ENCODE data around the gene NT5M.

Gene NT5M

DNA sequence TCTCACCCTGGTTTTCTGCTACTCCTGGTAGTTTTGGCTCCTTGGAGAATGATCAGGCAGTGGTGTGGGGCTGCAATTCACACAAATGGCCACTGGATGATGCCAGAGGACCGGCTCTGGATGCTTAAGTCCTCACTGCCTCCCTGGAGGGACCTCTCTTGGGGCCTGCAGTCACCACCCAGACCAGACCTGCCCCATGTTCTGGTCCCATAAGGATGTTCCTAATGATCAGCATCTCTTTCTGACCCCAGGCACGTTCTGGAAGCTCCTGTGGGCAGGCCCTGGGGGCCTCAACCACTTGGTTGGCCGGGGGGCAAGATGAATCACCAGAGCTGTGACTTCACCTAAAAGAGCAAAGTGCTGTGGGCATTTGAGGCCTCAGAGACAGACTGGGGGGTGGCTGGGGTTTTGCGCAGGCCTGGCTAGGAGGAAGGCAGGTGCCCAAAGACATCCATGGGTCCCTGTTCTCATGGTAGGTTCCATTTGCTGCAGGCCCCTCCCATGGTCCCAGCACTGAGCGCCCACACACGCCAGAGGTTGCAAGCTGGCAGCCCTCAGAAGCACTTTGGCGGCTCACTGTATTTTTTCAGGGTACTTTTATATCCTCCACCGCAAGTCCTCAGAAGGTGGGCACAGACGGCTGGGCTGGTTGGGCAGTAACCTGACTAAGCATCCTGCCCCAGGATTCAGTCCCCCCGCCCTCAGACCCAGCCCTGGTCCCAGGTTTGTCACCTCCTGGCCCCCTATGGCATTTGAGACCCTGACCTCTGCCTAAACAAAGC, 53.2 kb downstream of the NT5M start:
- peak; percentile 80 for DNase-seq (ENCODE audit: low read depth)
- TF ChIP-seq, protein P1, sequence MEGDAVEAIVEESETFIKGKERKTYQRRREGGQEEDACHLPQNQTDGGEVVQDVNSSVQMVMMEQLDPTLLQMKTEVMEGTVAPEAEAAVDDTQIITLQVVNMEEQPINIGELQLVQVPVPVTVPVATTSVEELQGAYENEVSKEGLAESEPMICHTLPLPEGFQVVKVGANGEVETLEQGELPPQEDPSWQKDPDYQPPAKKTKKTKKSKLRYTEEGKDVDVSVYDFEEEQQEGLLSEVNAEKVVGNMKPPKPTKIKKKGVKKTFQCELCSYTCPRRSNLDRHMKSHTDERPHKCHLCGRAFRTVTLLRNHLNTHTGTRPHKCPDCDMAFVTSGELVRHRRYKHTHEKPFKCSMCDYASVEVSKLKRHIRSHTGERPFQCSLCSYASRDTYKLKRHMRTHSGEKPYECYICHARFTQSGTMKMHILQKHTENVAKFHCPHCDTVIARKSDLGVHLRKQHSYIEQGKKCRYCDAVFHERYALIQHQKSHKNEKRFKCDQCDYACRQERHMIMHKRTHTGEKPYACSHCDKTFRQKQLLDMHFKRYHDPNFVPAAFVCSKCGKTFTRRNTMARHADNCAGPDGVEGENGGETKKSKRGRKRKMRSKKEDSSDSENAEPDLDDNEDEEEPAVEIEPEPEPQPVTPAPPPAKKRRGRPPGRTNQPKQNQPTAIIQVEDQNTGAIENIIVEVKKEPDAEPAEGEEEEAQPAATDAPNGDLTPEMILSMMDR (IDR thresholded peaks at IDR 0.05; ENCODE audit: insufficient read depth, low read depth, low read length, missing control alignments): peak; percentile 100
- no peak overlapping the region for H3K4me3 ChIP-seq (ENCODE audit: low read depth, low read length)

DNA sequence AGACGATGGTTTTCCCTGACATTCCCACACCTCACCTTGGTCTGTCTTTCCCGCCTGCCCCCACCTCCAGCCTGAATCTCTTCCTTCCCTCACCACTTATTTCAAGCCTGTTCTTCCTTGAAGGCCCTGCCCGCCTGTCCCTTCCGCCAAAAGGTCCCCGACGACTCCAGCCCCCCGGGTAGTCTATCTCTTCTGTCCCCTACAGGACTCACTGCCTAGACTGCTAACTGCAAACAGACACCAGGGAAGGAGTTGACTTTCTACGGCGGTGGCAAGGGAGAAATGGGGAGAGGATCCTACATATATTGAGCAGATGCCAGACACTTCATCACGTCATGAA, 53.7 kb downstream of the NT5M start:
- DNase-seq (ENCODE audit: low read depth): no peak
- TF ChIP-seq, protein P1 (IDR thresholded peaks at IDR 0.05; ENCODE audit: insufficient read depth, low read depth, low read length, missing control alignments): no peak
- H3K4me3 ChIP-seq (ENCODE audit: low read depth, low read length): no peak overlapping the region

DNA sequence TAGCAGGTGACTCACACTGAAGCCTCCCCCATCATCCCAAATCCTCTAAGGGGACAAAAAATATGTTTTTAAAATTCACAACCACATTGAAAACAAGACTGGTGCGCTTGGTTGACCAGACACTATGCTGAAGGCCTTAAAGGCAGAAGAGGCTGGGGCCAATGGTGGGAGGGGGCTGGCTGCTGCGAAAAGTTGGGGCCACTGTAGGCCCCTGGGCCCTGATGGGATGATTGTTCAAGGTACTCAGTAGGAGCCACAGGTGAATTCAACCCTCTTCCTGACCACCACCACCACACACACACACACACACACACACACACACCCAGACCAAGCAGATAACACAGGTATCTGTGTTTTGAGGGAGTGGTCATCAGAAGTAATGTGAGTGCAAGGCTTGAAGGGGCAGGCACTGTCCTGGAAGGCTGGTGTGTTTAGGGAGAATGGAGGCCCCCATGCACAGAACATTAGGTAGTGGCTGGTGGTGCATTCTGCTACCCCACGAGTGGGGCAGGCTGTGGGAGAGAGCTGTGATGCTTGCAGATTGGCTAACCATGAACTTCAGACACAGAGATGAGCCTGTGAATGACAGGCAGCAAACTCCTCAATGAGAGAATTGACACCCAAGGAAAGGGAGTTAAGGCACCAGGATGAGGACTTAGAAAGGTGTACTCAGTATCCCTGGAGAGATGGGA, 55.0 kb downstream of the NT5M start:
- TF ChIP-seq, protein P1 (IDR thresholded peaks at IDR 0.05; ENCODE audit: insufficient read depth, low read depth, low read length, missing control alignments): no peak
- no peak for DNase-seq (ENCODE audit: low read depth)
- no peak overlapping the region for H3K4me3 ChIP-seq (ENCODE audit: low read depth, low read length)

DNA sequence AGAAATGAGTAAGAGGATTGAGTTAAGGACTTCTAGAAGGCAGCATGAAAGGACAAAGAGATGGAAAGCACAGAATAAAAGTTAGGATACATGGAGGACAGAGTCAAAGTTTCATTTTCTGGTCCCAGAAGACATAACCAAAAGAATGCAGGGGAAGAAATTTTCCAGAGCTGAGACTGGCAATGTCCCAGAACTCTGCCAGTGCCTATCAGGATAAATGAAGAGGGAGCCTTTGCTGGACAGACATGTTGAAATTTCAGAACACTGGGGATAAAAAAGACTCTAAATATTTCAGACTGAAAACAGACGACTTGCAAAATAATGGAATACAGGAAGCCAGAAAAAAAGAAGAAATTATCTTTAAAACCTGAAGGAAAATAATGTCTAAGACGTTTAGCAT, 55.7 kb downstream of the NT5M start:
- TF ChIP-seq, protein P1 (IDR thresholded peaks at IDR 0.05; ENCODE audit: insufficient read depth, low read depth, low read length, missing control alignments): no peak
- H3K4me3 ChIP-seq (ENCODE audit: low read depth, low read length): no peak overlapping the region
- no peak for DNase-seq (ENCODE audit: low read depth)

DNA sequence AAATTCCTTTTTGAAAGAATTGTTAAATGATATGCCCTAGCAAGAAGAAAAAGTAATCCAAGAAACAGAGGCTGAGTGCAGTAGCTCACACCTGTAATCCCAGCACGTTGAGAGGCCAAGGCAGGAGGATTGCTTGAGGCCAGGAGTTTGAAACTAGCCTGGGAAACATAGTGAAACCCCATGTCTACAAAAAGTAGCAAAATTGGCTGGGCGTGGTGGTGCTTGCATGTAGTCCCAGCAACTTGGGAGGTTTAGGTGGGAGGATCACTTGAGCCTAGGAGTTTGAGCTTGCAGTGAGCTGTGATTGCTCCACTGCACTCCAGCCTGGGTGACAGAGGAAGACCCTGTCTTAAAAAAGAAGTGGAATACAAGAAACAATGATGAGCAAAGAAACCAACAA, 56.1 kb downstream of the NT5M start:
- no peak overlapping the region for H3K4me3 ChIP-seq (ENCODE audit: low read depth, low read length)
- TF ChIP-seq, protein P1 (IDR thresholded peaks at IDR 0.05; ENCODE audit: insufficient read depth, low read depth, low read length, missing control alignments): no peak
- no peak for DNase-seq (ENCODE audit: low read depth)

DNA sequence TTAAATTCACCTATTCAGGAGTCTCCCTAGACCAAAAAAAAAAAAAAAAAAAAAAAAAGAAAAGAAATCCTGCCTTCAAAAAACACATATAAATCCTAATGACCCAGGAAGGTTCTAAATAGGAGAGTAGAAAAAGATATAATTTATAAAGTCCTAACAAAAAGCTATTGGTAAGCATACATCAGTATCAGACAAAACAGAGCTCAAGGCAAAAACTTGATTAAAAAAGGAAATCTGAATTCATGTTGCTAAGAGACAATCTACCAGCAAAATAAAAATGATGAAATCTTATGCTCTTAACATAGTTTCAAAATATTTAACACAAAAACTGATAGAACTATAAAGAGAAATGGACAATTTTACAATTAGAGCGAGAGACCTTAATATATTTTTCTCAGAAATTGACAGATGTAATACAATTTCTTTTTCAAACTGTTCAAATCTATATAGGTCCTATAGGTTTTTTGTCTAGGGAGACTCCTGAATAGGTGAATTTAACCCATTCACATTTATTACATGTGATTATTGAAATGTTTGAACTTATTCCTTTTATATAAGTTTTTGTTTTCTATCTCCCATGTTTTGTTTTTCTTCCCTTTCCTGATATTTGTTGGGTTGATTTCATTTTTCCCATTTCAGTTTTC, 57.0 kb downstream of the NT5M start:
- H3K4me3 ChIP-seq (ENCODE audit: low read depth, low read length): no peak overlapping the region
- TF ChIP-seq, protein P1 (IDR thresholded peaks at IDR 0.05; ENCODE audit: insufficient read depth, low read depth, low read length, missing control alignments): no peak

More for the DNA sequence above, 57.0 kb downstream of the NT5M start:
- DNase-seq (ENCODE audit: low read depth): no peak
